IMR-90 (cell line): ENCODE data around the gene SPAG4. TPM values are rescaled to one million over a fixed set of nuclear protein-coding genes. Genes with fewer than 3 reads are reported as not detected.

Experiments used
- ATAC-seq: fragments of 200-7000 bp; cut with Tn5 transposase; 2 replicates; pipeline ENCODE4 v1.9.1; 2020; ENCODE audit warnings: low read depth, mild to moderate bottlenecking, moderate library complexity
- BruUV-seq: library from RNA; stranded (reverse); fragments of 400-500 nt; replicated peaks from 2 replicates; lab custom pipeline; 2021; lab: Mats Ljungman, UMichigan
- CTCF ChIA-PET: fragments of 300-600 bp; formaldehyde crosslinking; extraction: SDS; loops from one replicate; lab custom pipeline; 2021; ENCODE audit warnings: antibody characterized with exemption; lab: Yijun Ruan, JAX
- POLR2A ChIA-PET: fragments of 300-600 bp; sonication (Branson Sonifier 250); formaldehyde crosslinking; loops from one replicate; lab custom pipeline; 2022; ENCODE audit warnings: antibody characterized with exemption; ENCODE audit not compliant: unreplicated experiment; lab: Charles Lee
- DNase-seq: peaks from one replicate; pipeline ENCODE4 v3.0.0; 2013
- H2AFZ ChIP-seq: replicated peaks from 2 replicates; pipeline ENCODE3; 2013; ENCODE audit warnings: low read length, mild to moderate bottlenecking; ENCODE audit not compliant: poor library complexity
- H2AK5ac ChIP-seq: 2 replicates; pipeline ENCODE4 v1.6.1; 2013; ENCODE audit warnings: low read depth, low read length, inconsistent platforms
- H2AK9ac ChIP-seq: replicated peaks from 2 replicates; pipeline ENCODE3; 2013; ENCODE audit warnings: mild to moderate bottlenecking, low read depth, low read length, moderate library complexity; ENCODE audit not compliant: poor library complexity
- H2BK120ac ChIP-seq: 2 replicates; pipeline ENCODE4 v1.6.1; 2013; ENCODE audit warnings: low read depth, low read length, inconsistent platforms
- H2BK15ac ChIP-seq: 3 replicates; pipeline ENCODE4 v1.6.1; 2013; ENCODE audit warnings: low read depth, low read length, inconsistent platforms
- H2BK20ac ChIP-seq: 2 replicates; pipeline ENCODE4 v1.6.1; 2013; ENCODE audit warnings: low read depth, mild to moderate bottlenecking, inconsistent platforms, low read length, moderate library complexity
- H2BK5ac ChIP-seq: 2 replicates; pipeline ENCODE4 v1.6.1; 2013; ENCODE audit warnings: mild to moderate bottlenecking, low read depth, low read length, inconsistent platforms; ENCODE audit not compliant: poor library complexity, severe bottlenecking
- H3K14ac ChIP-seq: replicated peaks from 2 replicates; pipeline ENCODE4 v1.6.1; 2013; ENCODE audit warnings: low read depth, low read length, inconsistent platforms
- H3K18ac ChIP-seq: 2 replicates; pipeline ENCODE4 v1.6.1; 2013; ENCODE audit warnings: low read depth, low read length, control low read depth
- H3K23ac ChIP-seq: 2 replicates; pipeline ENCODE4 v1.6.1; 2013; ENCODE audit warnings: low read depth, low read length, inconsistent platforms
- H3K27ac ChIP-seq: 2 replicates; pipeline ENCODE4 v1.5.1; 2013; ENCODE audit warnings: mild to moderate bottlenecking, control low read depth, low read length; ENCODE audit not compliant: insufficient read depth
- H3K27me3 ChIP-seq: 2 replicates; pipeline ENCODE4 v1.6.1; 2013; ENCODE audit warnings: low read length; ENCODE audit not compliant: control insufficient read depth, insufficient read depth
- H3K36me3 ChIP-seq: 2 replicates; pipeline ENCODE4 v1.6.1; 2013; ENCODE audit warnings: low read length, mixed read lengths; ENCODE audit not compliant: control insufficient read depth, insufficient read depth
- H3K4ac ChIP-seq: 2 replicates; pipeline ENCODE4 v1.6.1; 2013; ENCODE audit warnings: low read depth, low read length, inconsistent platforms
- H3K4me1 ChIP-seq: 2 replicates; pipeline ENCODE4 v1.6.1; 2013; ENCODE audit warnings: low read length, mixed read lengths; ENCODE audit not compliant: control insufficient read depth, insufficient read depth
- H3K4me2 ChIP-seq: 2 replicates; pipeline ENCODE4 v1.6.1; 2013; ENCODE audit warnings: low read depth, mild to moderate bottlenecking, control low read depth, low read length, moderate library complexity
- H3K4me3 ChIP-seq: 2 replicates; pipeline ENCODE4 v1.5.1; 2013; ENCODE audit warnings: low read depth, mild to moderate bottlenecking, control low read depth, low read length, moderate library complexity; ENCODE audit not compliant: insufficient read depth
- H3K56ac ChIP-seq: 2 replicates; pipeline ENCODE4 v1.6.1; 2013; ENCODE audit warnings: low read length, inconsistent platforms; ENCODE audit not compliant: insufficient read depth; ENCODE audit errors: extremely low read depth
- H3K79me1 ChIP-seq, 2 experiments: 2 replicates each; pipeline ENCODE4 v1.6.1; 2013; ENCODE audit warnings: low read length in 2 of 2, inconsistent platforms in 1 of 2, low read depth in 1 of 2
- H3K9ac ChIP-seq: 2 replicates; pipeline ENCODE4 v1.6.1; 2013; ENCODE audit warnings: low read depth, low read length, control low read depth
- H3K9me1 ChIP-seq: 2 replicates; pipeline ENCODE4 v1.6.1; 2013; ENCODE audit warnings: low read length, inconsistent platforms; ENCODE audit not compliant: insufficient read depth
- H3K9me3 ChIP-seq: 2 replicates; pipeline ENCODE4 v1.6.1; 2013; ENCODE audit warnings: low read length; ENCODE audit not compliant: control insufficient read depth, insufficient read depth
- H4K20me1 ChIP-seq: 2 replicates; pipeline ENCODE4 v1.6.1; 2013; ENCODE audit warnings: low read length, inconsistent platforms; ENCODE audit not compliant: insufficient read depth
- H4K5ac ChIP-seq: 2 replicates; pipeline ENCODE4 v1.6.1; 2013; ENCODE audit warnings: mild to moderate bottlenecking, low read depth, low read length, control low read depth
- H4K8ac ChIP-seq, 2 experiments: 2 replicates each; pipeline ENCODE4 v1.6.1; 2013; ENCODE audit warnings: low read depth in 2 of 2, low read length in 2 of 2, control low read depth in 1 of 2, inconsistent platforms in 1 of 2
- H4K91ac ChIP-seq: 2 replicates; pipeline ENCODE4 v1.6.1; 2013; ENCODE audit warnings: low read depth, low read length, inconsistent platforms; ENCODE audit not compliant: insufficient read depth
- BHLHE40 ChIP-seq: fragments of 150-350 bp; IDR thresholded peaks from 2 replicates; pipeline ENCODE4 v1.6.1; 2016; ENCODE audit warnings: mild to moderate bottlenecking, low read depth, low read length
- CEBPB ChIP-seq: IDR thresholded peaks from 2 replicates; pipeline ENCODE4 v1.6.1; 2012; ENCODE audit warnings: low read depth, low read length, improper control_type of control experiment
- CHD1 ChIP-seq: IDR thresholded peaks from 2 replicates; pipeline ENCODE4 v1.6.1; 2012; ENCODE audit warnings: low read depth, low read length, improper control_type of control experiment
- FOS ChIP-seq: fragments of 150-350 bp; IDR thresholded peaks from 2 replicates; pipeline ENCODE4 v1.6.1; 2016; ENCODE audit warnings: low read depth, low read length
- MAFK ChIP-seq: IDR thresholded peaks from 2 replicates; pipeline ENCODE4 v1.6.1; 2012; ENCODE audit warnings: low read depth, low read length, improper control_type of control experiment
- MXI1 ChIP-seq: IDR thresholded peaks from 2 replicates; pipeline ENCODE4 v1.6.1; 2012; ENCODE audit warnings: low read depth, mild to moderate bottlenecking, low read length, moderate library complexity, borderline replicate concordance
- NFE2L2 ChIP-seq: fragments of 150-350 bp; IDR thresholded peaks from 2 replicates; pipeline ENCODE4 v1.6.1; 2016; ENCODE audit warnings: low read depth, mild to moderate bottlenecking, low read length
- RAD21 ChIP-seq: IDR thresholded peaks from 2 replicates; pipeline ENCODE4 v1.6.1; 2012; ENCODE audit warnings: low read length, improper control_type of control experiment
- SMC3 ChIP-seq: fragments of 150-350 bp; IDR thresholded peaks from 2 replicates; pipeline ENCODE4 v1.6.1; 2016; ENCODE audit warnings: low read depth, mild to moderate bottlenecking, antibody characterized with exemption, low read length, moderate library complexity
- WGBS, 2 experiments: methylation state at CpG; one replicate each; pipeline versions ENCODE4 v1.1.5 to v1.1.7; 2013; ENCODE audit warnings: missing lambda C conversion rate in 2 of 2; ENCODE audit not compliant: insufficient read length in 1 of 2; ENCODE audit errors: extremely low coverage in 2 of 2; 5-methylcytosine and 5-hydroxymethylcytosine counted together
- dilution Hi-C: fragments of 300-500 bp; cut with HindIII; formaldehyde crosslinking; loops from one replicate; pipeline ENCODE4 v1.14.3; 2018; ENCODE audit warnings: low sequenced_read_pairs; ENCODE audit not compliant: unreplicated experiment
- in situ Hi-C: fragments of 300-500 bp; cut with MboI; formaldehyde crosslinking; loops from 3 replicates; pipeline ENCODE4 v1.14.3; 2019; ENCODE audit warnings: low sequenced_read_pairs, inconsistent platforms, mixed read lengths
- intact Hi-C: fragments of 100-400 bp; cut with micrococcal nuclease; formaldehyde crosslinking; loops from 2 replicates; pipeline ENCODE4 v1.10.0; 2022
- polyA plus RNA-seq, 3 experiments: library from polyadenylated mRNA; depleted of rRNA; stranded (reverse); fragments of >200 nt; gene quantifications; 2 replicates each; pipeline ENCODE4 v1.2.3, GENCODE V29; 2012; ENCODE audit warnings: low replicate concordance in 1 of 3
- total RNA-seq: library from RNA; depleted of rRNA; stranded (reverse); fragments of >200 nt; gene quantifications from 2 replicates; pipeline ENCODE4 v1.2.3, GENCODE V29; 2012
- TF ChIP-seq, protein P1 (sequence below): conservative IDR thresholded peaks from 2 replicates; pipeline ENCODE4 v1.5.1; 2012; ENCODE audit warnings: mild to moderate bottlenecking, low read depth, low read length, improper control_type of control experiment
- TF ChIP-seq, protein P2 (sequence below): fragments of 150-350 bp; IDR thresholded peaks from 2 replicates; pipeline ENCODE4 v1.6.1; 2017; ENCODE audit warnings: mild to moderate bottlenecking, antibody characterized with exemption, low read length, low read depth

The SPAG4 gene
- total and polyA plus RNA-seq, 2 of the 4 experiments (the other 2 are of a cell fraction): 1.8 to 5.5 TPM

DNA sequence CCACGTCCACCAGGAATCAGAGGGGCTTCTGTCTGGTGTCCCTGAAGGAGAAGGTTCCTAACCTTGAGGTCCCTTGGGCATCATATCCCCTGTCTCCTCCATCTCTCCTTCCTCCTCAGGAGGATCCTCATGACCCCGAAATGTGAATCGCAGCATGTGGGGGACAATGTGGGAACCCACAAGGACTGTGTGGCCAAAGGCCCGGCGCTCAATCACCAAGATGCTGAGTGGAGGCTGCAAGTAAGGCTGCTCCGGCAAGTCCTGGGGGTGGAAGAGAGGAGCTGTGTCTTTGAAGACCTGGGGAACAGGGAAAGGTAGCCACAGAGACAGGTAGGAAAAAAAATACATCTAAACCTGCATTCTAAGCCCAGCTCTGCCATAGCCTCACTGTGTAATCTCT is 36.4 kb upstream of the SPAG4 start:
- H3K79me1 ChIP-seq: no peaks in the 10 kb centered on the region
- intact Hi-C loops: no loop called here
- DNase-seq (no peak), ATAC-seq (no peak)
- H2BK20ac ChIP-seq: no peak overlapping the region
- no peak overlapping the region for H3K4ac ChIP-seq
- no peaks in the 10 kb centered on the region for H4K20me1 ChIP-seq
- POLR2A ChIA-PET: no interaction called here
- H3K9me3 ChIP-seq: no peaks in the 10 kb centered on the region
- no peak overlapping the region for H3K18ac ChIP-seq
- no CpG with 5 or more reads among the region's 6 CpGs for WGBS, 2 experiments
- TF ChIP-seq FOS: no peak
- TF ChIP-seq MAFK: no peak
- no peak for TF ChIP-seq RAD21
- no peak for TF ChIP-seq NFE2L2
- TF ChIP-seq, protein P1, sequence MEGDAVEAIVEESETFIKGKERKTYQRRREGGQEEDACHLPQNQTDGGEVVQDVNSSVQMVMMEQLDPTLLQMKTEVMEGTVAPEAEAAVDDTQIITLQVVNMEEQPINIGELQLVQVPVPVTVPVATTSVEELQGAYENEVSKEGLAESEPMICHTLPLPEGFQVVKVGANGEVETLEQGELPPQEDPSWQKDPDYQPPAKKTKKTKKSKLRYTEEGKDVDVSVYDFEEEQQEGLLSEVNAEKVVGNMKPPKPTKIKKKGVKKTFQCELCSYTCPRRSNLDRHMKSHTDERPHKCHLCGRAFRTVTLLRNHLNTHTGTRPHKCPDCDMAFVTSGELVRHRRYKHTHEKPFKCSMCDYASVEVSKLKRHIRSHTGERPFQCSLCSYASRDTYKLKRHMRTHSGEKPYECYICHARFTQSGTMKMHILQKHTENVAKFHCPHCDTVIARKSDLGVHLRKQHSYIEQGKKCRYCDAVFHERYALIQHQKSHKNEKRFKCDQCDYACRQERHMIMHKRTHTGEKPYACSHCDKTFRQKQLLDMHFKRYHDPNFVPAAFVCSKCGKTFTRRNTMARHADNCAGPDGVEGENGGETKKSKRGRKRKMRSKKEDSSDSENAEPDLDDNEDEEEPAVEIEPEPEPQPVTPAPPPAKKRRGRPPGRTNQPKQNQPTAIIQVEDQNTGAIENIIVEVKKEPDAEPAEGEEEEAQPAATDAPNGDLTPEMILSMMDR: no peak
- TF ChIP-seq MXI1: no peak
- TF ChIP-seq CHD1: no peak
- TF ChIP-seq SMC3: no peak
- no peak for TF ChIP-seq CEBPB
- TF ChIP-seq BHLHE40: no peak
- TF ChIP-seq, protein P2, sequence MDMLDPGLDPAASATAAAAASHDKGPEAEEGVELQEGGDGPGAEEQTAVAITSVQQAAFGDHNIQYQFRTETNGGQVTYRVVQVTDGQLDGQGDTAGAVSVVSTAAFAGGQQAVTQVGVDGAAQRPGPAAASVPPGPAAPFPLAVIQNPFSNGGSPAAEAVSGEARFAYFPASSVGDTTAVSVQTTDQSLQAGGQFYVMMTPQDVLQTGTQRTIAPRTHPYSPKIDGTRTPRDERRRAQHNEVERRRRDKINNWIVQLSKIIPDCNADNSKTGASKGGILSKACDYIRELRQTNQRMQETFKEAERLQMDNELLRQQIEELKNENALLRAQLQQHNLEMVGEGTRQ: no peak
- H2AK5ac ChIP-seq: no peak overlapping the region
- in situ Hi-C loops: no loop called here
- H4K91ac ChIP-seq: no peak overlapping the region
- dilution Hi-C loops: no loop called here
- peaks cover 12% of the 10 kb centered on the region; the same call in 1 of the 2 replicates for H3K27me3 ChIP-seq
- H2BK120ac ChIP-seq: no peak overlapping the region
- H3K4me3 ChIP-seq: no peak overlapping the region
- no peak overlapping the region for H3K14ac ChIP-seq
- no peak overlapping the region for H3K23ac ChIP-seq
- H3K4me2 ChIP-seq: no peak overlapping the region
- no peak overlapping the region for H2BK15ac ChIP-seq
- no peak overlapping the region for H4K8ac ChIP-seq
- no peak overlapping the region for H4K5ac ChIP-seq
- H3K9me1 ChIP-seq: no peaks in the 10 kb centered on the region
- no TSS peak for BruUV-seq
- H3K36me3 ChIP-seq: no peaks in the 10 kb centered on the region; the same call in 1 of the 2 replicates
- H2AK9ac ChIP-seq: no peak overlapping the region
- H3K4me1 ChIP-seq: no peaks in the 10 kb centered on the region
- H3K9ac ChIP-seq: no peak overlapping the region
- CTCF ChIA-PET: no interaction called here
- no peak overlapping the region for H3K27ac ChIP-seq
- peak overlapping the region; percentile 23 for H2AFZ ChIP-seq
- no peak overlapping the region for H2BK5ac ChIP-seq
- no peak overlapping the region for H3K56ac ChIP-seq
